MM.1S (cell line): Measurements from ENCODE around the gene LMLN.

Source experiments
- DNase-seq: peaks from one replicate; pipeline ENCODE4 v3.0.0-alpha.2; 2015
- H2AFZ ChIP-seq: fragments of 300-600 bp; sonication (generic); 2 replicates; pipeline ENCODE4 v1.6.0; 2016; ENCODE audit warnings: antibody characterized with exemption, low read length
- H3F3A ChIP-seq: fragments of 300-600 bp; sonication (generic); 2 replicates; pipeline ENCODE4 v1.6.1; 2016; ENCODE audit warnings: mild to moderate bottlenecking, antibody characterized with exemption, low read length, moderate library complexity, mixed read lengths; ENCODE audit not compliant: insufficient read depth
- H3K27ac ChIP-seq: fragments of 300-600 bp; sonication (generic); 2 replicates; pipeline ENCODE4 v1.5.1; 2016; ENCODE audit warnings: mild to moderate bottlenecking, low read length
- H3K27me3 ChIP-seq: fragments of 300-600 bp; sonication (generic); replicated peaks from 2 replicates; pipeline ENCODE4 v1.6.0; 2016; ENCODE audit warnings: low read length; ENCODE audit not compliant: insufficient read depth
- H3K36me3 ChIP-seq: fragments of 300-600 bp; sonication (generic); replicated peaks from 2 replicates; pipeline ENCODE4 v1.6.1; 2016; ENCODE audit warnings: mild to moderate bottlenecking, low read length, mixed read lengths; ENCODE audit not compliant: insufficient read depth
- H3K4me1 ChIP-seq: fragments of 300-600 bp; sonication (generic); 2 replicates; pipeline ENCODE4 v1.6.1; 2016; ENCODE audit warnings: low read length, mixed read lengths
- H3K4me2 ChIP-seq: fragments of 300-600 bp; sonication (generic); 2 replicates; pipeline ENCODE4 v1.6.0; 2016; ENCODE audit warnings: low read depth, low read length
- H3K4me3 ChIP-seq: fragments of 300-600 bp; sonication (generic); 2 replicates; pipeline ENCODE4 v1.5.1; 2016; ENCODE audit warnings: low read length, mixed read lengths
- H3K79me2 ChIP-seq: fragments of 300-600 bp; sonication (generic); 2 replicates; pipeline ENCODE4 v1.6.1; 2016; ENCODE audit warnings: mixed run types, low read length, mixed read lengths
- H3K9ac ChIP-seq: fragments of 300-600 bp; sonication (generic); 2 replicates; pipeline ENCODE4 v1.6.1; 2016; ENCODE audit warnings: low read length, mixed read lengths
- H3K9me2 ChIP-seq: fragments of 300-600 bp; sonication (generic); replicated peaks from 2 replicates; pipeline ENCODE4 v1.6.1; 2016; ENCODE audit warnings: mild to moderate bottlenecking, low read length, mixed read lengths; ENCODE audit not compliant: insufficient read depth
- H3K9me3 ChIP-seq: fragments of 300-600 bp; sonication (generic); replicated peaks from 2 replicates; pipeline ENCODE4 v1.6.1; 2016; ENCODE audit warnings: mild to moderate bottlenecking, low read length, mixed read lengths; ENCODE audit not compliant: insufficient read depth
- H4K20me1 ChIP-seq: fragments of 300-600 bp; sonication (generic); 2 replicates; pipeline ENCODE4 v1.6.1; 2016; ENCODE audit warnings: mild to moderate bottlenecking, low read length, moderate library complexity, mixed read lengths; ENCODE audit not compliant: insufficient read depth
- EZH2 ChIP-seq: fragments of 300-600 bp; sonication (generic); optimal IDR thresholded peaks from 2 replicates; pipeline ENCODE3; 2017; ENCODE audit warnings: low read depth, mild to moderate bottlenecking, antibody characterized with exemption, low read length, mixed read lengths
- EZH2phosphoT487 ChIP-seq: fragments of 300-600 bp; sonication (generic); IDR thresholded peaks from 2 replicates; pipeline ENCODE4 v1.6.1; 2018; ENCODE audit warnings: antibody characterized with exemption, low read length
- TF ChIP-seq, protein P1 (sequence below): fragments of 300-600 bp; sonication (generic); IDR thresholded peaks from 2 replicates; pipeline ENCODE4 v1.5.1; 2016; ENCODE audit warnings: antibody characterized with exemption, low read length, mixed read lengths

LMLN gene

DNA sequence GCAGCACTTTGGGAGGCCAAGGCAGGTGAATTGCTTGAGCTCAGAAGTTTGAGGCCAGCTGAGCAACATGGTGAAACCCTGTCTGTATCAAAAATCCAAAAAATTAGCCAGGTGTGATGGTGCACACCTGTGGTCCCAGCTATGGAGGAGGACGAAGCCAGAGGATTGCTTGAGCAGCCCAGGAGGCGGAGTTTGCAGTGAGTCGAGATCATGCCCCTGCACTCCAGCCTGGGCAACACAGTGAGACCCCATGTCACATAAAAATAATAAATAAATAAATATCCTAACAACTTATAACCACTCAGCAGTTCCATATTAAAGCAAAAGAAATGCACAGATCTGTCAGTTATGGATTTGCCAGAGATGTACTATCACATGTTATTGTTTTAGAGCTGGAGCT lies 62.6 kb downstream of the LMLN start:
- no peaks in the 10 kb centered on the region for H3K9me3 ChIP-seq
- H3K36me3 ChIP-seq = no peaks in the 10 kb centered on the region
- TF ChIP-seq, protein P1, sequence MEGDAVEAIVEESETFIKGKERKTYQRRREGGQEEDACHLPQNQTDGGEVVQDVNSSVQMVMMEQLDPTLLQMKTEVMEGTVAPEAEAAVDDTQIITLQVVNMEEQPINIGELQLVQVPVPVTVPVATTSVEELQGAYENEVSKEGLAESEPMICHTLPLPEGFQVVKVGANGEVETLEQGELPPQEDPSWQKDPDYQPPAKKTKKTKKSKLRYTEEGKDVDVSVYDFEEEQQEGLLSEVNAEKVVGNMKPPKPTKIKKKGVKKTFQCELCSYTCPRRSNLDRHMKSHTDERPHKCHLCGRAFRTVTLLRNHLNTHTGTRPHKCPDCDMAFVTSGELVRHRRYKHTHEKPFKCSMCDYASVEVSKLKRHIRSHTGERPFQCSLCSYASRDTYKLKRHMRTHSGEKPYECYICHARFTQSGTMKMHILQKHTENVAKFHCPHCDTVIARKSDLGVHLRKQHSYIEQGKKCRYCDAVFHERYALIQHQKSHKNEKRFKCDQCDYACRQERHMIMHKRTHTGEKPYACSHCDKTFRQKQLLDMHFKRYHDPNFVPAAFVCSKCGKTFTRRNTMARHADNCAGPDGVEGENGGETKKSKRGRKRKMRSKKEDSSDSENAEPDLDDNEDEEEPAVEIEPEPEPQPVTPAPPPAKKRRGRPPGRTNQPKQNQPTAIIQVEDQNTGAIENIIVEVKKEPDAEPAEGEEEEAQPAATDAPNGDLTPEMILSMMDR = no peak
- TF ChIP-seq EZH2 = no peak
- no peak for TF ChIP-seq EZH2phosphoT487
- no peak overlapping the region for H3K4me2 ChIP-seq
- no peaks in the 10 kb centered on the region for H3K79me2 ChIP-seq
- DNase-seq = no peak
- H3K9ac ChIP-seq = no peak overlapping the region
- no peaks in the 10 kb centered on the region for H3K4me1 ChIP-seq
- no peak overlapping the region for H2AFZ ChIP-seq
- H3K27ac ChIP-seq = no peak overlapping the region
- H3F3A ChIP-seq = no peaks in the 10 kb centered on the region
- H4K20me1 ChIP-seq = no peaks in the 10 kb centered on the region
- no peaks in the 10 kb centered on the region for H3K27me3 ChIP-seq
- H3K9me2 ChIP-seq = no peaks in the 10 kb centered on the region
- H3K4me3 ChIP-seq = no peak overlapping the region

DNA sequence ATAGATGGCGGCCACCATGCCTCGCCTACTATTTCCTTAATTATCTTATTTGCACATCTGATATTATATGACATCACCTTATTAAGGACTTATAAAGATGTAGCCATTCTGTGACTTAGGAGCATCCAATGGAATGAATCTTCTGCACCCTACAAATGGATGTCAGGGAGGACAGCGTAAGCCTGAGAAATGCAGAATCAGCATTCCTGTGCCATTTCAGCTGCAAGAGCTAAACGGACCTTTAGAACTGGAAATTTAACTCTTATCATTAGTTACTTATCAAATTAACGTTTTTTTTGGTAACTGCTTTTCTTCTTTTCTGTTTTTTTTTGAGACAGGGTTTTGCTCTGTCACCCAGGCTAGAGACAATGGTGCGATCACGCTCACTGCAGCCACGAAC lies 65.6 kb downstream of the LMLN start:
- no peak for DNase-seq
- Histone ChIP-seq H3K4me2 (no peak overlapping the region), H3K27ac (no peak overlapping the region), H3K9me3 (no peaks in the 10 kb centered on the region), H3K36me3 (no peaks in the 10 kb centered on the region), H3K27me3 (no peaks in the 10 kb centered on the region), H3K4me3 (no peak overlapping the region), H3K9me2 (no peaks in the 10 kb centered on the region), H3K9ac (no peak overlapping the region), H3F3A (no peaks in the 10 kb centered on the region), H3K79me2 (no peaks in the 10 kb centered on the region), H3K4me1 (no peaks in the 10 kb centered on the region), H2AFZ (no peak overlapping the region), H4K20me1 (no peaks in the 10 kb centered on the region)
- TF ChIP-seq, protein P1 = no peak

DNA sequence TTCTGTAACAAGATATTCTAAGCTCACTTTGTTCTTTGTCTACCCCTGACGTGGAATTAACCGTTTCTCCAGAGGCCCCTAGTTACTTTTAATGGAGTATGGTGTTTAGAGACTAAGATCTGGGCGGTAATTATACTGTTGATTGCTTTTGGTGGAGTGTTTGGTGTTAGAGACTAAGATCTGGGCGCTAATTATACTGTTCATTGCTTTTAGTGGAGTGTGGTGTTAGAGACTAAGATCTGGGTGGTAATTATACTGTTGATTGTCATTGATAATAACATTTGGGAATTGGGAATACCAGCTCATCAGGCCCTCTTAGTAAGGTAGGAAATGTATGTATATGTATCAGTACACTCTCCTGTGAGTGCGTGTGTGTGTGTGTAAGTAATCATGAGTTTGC lies 66.6 kb downstream of the LMLN start:
- Histone ChIP-seq H3K27ac (no peak overlapping the region), H3K36me3 (no peaks in the 10 kb centered on the region), H3K9me2 (no peaks in the 10 kb centered on the region), H3K4me3 (no peak overlapping the region), H3K27me3 (no peaks in the 10 kb centered on the region), H3K9me3 (no peaks in the 10 kb centered on the region), H3K4me2 (no peak overlapping the region), H3K4me1 (no peaks in the 10 kb centered on the region), H4K20me1 (no peaks in the 10 kb centered on the region), H2AFZ (no peak overlapping the region), H3F3A (no peaks in the 10 kb centered on the region), H3K9ac (no peak overlapping the region), H3K79me2 (no peaks in the 10 kb centered on the region)
- DNase-seq = no peak
- TF ChIP-seq EZH2 (no peak), EZH2phosphoT487 (no peak)
- TF ChIP-seq, protein P1 = no peak
